GM19023 (cell line): ENCODE data around the gene ZNF280B.
"Not testable (repeated sequence)": the region's sequence is repeated elsewhere in the genome, so short reads cannot be mapped to it uniquely, and the experiment has no call there.

Experiments used
- ATAC-seq: cut with Tn5 transposase; IDR thresholded peaks from one replicate; pipeline ENCODE4 v1.9.1; 2021; ENCODE audit warnings: mild to moderate bottlenecking, moderate library complexity; ENCODE audit not compliant: unreplicated experiment

ZNF280B gene

GRCh38 chr22:22465782-22466181 is 42.8 kb downstream of the ZNF280B start:
- ATAC-seq, result no peak

GRCh38 chr22:22465094-22465602 is 43.4 kb downstream of the ZNF280B start:
- ATAC-seq, result no peak

GRCh38 chr22:22464541-22465054 is 43.9 kb downstream of the ZNF280B start:
- no peak for ATAC-seq

GRCh38 chr22:22463855-22464540 is 44.5 kb downstream of the ZNF280B start:
- no peak for ATAC-seq

GRCh38 chr22:22462813-22463567 is 45.6 kb downstream of the ZNF280B start:
- ATAC-seq, result no peak

- no peak for ATAC-seq
Observed at GRCh38 chr22:22461583-22461982, 47.0 kb downstream of the ZNF280B start.

- no peak for ATAC-seq
Observed at GRCh38 chr22:22461111-22461510, 47.4 kb downstream of the ZNF280B start.

- no peak for ATAC-seq
Observed at GRCh38 chr22:22460635-22461034, 47.9 kb downstream of the ZNF280B start.

- no peak for ATAC-seq
Observed at GRCh38 chr22:22460060-22460459, 48.5 kb downstream of the ZNF280B start.

GRCh38 chr22:22458896-22459588 is 49.5 kb downstream of the ZNF280B start:
- ATAC-seq, result no peak

- no peak for ATAC-seq
Observed at GRCh38 chr22:22458387-22458786, 50.2 kb downstream of the ZNF280B start.

GRCh38 chr22:22454997-22455396 is 53.5 kb downstream of the ZNF280B start:
- no peak for ATAC-seq

- no peak for ATAC-seq
Observed at GRCh38 chr22:22452996-22453686, 55.4 kb downstream of the ZNF280B start.

GRCh38 chr22:22452211-22452610 is 56.3 kb downstream of the ZNF280B start:
- ATAC-seq, result no peak

- no peak for ATAC-seq
Observed at GRCh38 chr22:22450343-22450839, 58.2 kb downstream of the ZNF280B start.

GRCh38 chr22:22449819-22450218 is 58.7 kb downstream of the ZNF280B start:
- no peak for ATAC-seq

GRCh38 chr22:22446517-22446916 is 62.0 kb downstream of the ZNF280B start:
- no peak for ATAC-seq

- not testable (repeated sequence) for ATAC-seq
Observed at GRCh38 chr22:22444007-22444589, 64.4 kb downstream of the ZNF280B start.

GRCh38 chr22:22442928-22443709 is 65.4 kb downstream of the ZNF280B start:
- no peak for ATAC-seq
